Testis (tissue), 2 donors: ENCODE measurements around the gene PCNT.

Experiments used
- POLR2A ChIP-seq: fragments of 450-650 bp; IDR thresholded peaks from one replicate; pipeline ENCODE4 v1.6.1; 2017; ENCODE audit warnings: antibody characterized with exemption, mild to moderate bottlenecking, moderate library complexity
- TF ChIP-seq, protein P1 (sequence below), 3 experiments: fragments of 450-650 bp in 2 of 3; fragments of 200-600 bp in 1 of 3; sonication (generic) in 1 of 3; IDR thresholded peaks; one replicate each; pipeline ENCODE4 v1.5.1; 2016 to 2019; ENCODE audit warnings: antibody characterized with exemption in 3 of 3, mild to moderate bottlenecking in 2 of 3, moderate library complexity in 1 of 3

DNA sequence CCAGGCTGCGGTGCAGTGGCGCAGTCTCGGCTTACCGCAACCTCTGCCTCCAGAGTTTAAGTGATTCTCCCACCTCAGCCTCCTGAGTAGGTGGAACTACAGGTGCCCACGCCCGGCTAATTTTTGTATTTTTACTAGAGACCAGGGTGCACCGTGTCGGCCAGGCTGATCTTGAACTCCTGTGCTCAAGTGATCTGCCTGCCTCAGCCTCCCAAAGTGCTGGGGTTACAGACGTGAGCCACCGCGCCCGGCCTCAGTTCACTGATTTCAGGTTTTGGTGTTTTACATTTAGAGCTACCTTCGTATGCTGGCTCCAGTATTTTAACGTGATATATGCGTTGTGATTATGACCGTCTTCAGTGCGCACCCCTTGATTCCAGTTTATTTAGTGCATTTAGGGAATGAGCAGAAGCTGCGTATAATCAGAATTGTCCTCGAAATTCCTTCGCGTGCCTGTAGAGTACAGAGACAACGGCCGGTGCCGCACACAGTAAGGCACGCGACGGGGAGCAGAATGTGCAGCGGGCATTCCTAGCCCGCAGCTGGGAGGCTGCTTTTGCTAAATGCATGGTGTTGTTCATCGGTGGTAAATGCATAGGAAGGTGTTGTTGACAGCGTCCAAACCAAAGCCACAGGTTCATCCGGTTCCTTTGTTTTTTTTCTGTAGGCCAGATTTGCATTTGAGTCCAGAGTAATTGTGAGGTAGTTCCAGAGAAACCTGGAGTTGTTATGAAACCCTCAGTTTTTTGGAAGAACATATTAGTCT lies 85.9 kb downstream of the PCNT start:
- TF ChIP-seq, protein P1, sequence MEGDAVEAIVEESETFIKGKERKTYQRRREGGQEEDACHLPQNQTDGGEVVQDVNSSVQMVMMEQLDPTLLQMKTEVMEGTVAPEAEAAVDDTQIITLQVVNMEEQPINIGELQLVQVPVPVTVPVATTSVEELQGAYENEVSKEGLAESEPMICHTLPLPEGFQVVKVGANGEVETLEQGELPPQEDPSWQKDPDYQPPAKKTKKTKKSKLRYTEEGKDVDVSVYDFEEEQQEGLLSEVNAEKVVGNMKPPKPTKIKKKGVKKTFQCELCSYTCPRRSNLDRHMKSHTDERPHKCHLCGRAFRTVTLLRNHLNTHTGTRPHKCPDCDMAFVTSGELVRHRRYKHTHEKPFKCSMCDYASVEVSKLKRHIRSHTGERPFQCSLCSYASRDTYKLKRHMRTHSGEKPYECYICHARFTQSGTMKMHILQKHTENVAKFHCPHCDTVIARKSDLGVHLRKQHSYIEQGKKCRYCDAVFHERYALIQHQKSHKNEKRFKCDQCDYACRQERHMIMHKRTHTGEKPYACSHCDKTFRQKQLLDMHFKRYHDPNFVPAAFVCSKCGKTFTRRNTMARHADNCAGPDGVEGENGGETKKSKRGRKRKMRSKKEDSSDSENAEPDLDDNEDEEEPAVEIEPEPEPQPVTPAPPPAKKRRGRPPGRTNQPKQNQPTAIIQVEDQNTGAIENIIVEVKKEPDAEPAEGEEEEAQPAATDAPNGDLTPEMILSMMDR (IDR thresholded peaks at IDR 0.05), result no peak
- TF ChIP-seq POLR2A, result no peak
